K562 (cell line): Measurements from ENCODE around the gene MAP1LC3B. TPM values are rescaled to one million over a fixed set of nuclear protein-coding genes. Genes with fewer than 3 reads are reported as not detected.

ENCODE experiments used
- ATAC-seq: fragments of 200-7000 bp; cut with Tn5 transposase; 3 replicates; pipeline ENCODE4 v1.9.1; 2020; ENCODE audit warnings: moderate library complexity
- BruUV-seq: library from RNA; stranded (reverse); fragments of 400-500 nt; replicated peaks from 2 replicates; lab custom pipeline; 2021; lab: Mats Ljungman, UMichigan
- CTCF ChIA-PET: fragments of 300-600 bp; formaldehyde crosslinking; extraction: SDS; loops from one replicate; lab custom pipeline; 2021; ENCODE audit warnings: low intra/inter-chr PET ratio; lab: Yijun Ruan, JAX
- POLR2A ChIA-PET: fragments of 300-600, 350-650 bp; sonication (Branson Sonifier 250); formaldehyde crosslinking; extraction: SDS; loops from one replicate; lab custom pipeline; 2021; ENCODE audit warnings: antibody characterized with exemption, inconsistent platforms; lab: Yijun Ruan, JAX
- DNase-seq, 4 experiments: peaks; one replicate each; pipeline versions ENCODE4 v3.0.0 to v3.0.0-alpha.2; 2011 to 2018; ENCODE audit warnings: low spot score in 3 of 4, mixed read lengths in 3 of 4; ENCODE audit errors: extremely low read depth in 1 of 4
- FAIRE-seq: peaks from 2 replicates; lab custom pipeline; 2011; peaks lifted over from hg19 to GRCh38; lab: Jason Lieb, UNC
- H2AFZ ChIP-seq: 2 replicates; pipeline ENCODE4 v1.6.0; 2011; ENCODE audit warnings: low read depth, low read length, control low read depth, inconsistent platforms
- H3K27ac ChIP-seq: fragments of 200-600 bp; 3 replicates; pipeline ENCODE4 v1.8.0; 2011; ENCODE audit warnings: low read depth, mild to moderate bottlenecking, control low read depth, inconsistent platforms, low read length, moderate library complexity, mixed read lengths; ENCODE audit errors: extremely low read depth
- H3K27me3 ChIP-seq, 2 experiments: fragments of 300-600 bp in 1 of 2; 2 replicates in 1 of 2; 3 replicates in 1 of 2; pipeline versions ENCODE4 v1.6.0 to v1.8.0; 2011; ENCODE audit warnings: inconsistent platforms in 2 of 2, low read length in 2 of 2, mild to moderate bottlenecking in 1 of 2, mixed read lengths in 1 of 2, moderate library complexity in 1 of 2; ENCODE audit not compliant: control insufficient read depth in 2 of 2, insufficient read depth in 2 of 2
- H3K36me3 ChIP-seq: fragments of 300-600 bp; 3 replicates; pipeline ENCODE4 v1.8.0; 2011; ENCODE audit warnings: mild to moderate bottlenecking, low read length, inconsistent platforms; ENCODE audit not compliant: control insufficient read depth, insufficient read depth
- H3K4me1 ChIP-seq, 2 experiments: fragments of 200-600 bp in 1 of 2; replicated peaks in 1 of 2; 2 replicates in 1 of 2; 3 replicates in 1 of 2; pipeline versions ENCODE4 v1.5.1 to v1.8.0; 2011; ENCODE audit warnings: inconsistent platforms in 2 of 2, low read length in 2 of 2, mild to moderate bottlenecking in 1 of 2, mixed read lengths in 1 of 2, moderate library complexity in 1 of 2; ENCODE audit not compliant: control insufficient read depth in 2 of 2, insufficient read depth in 2 of 2
- H3K4me2 ChIP-seq: 2 replicates; pipeline ENCODE4 v1.6.1; 2011; ENCODE audit warnings: low read length, control low read depth, inconsistent platforms, mixed read lengths; ENCODE audit not compliant: insufficient read depth
- H3K4me3 ChIP-seq: fragments of 200-600 bp; sonication (generic), shearing (Covaris generic); 2 replicates; pipeline ENCODE4 v1.5.1; 2016; ENCODE audit warnings: control low read depth, inconsistent platforms
- H3K79me2 ChIP-seq: fragments of 200-600 bp; 3 replicates; pipeline ENCODE4 v1.8.0; 2011; ENCODE audit warnings: low read length, inconsistent platforms; ENCODE audit not compliant: control insufficient read depth, insufficient read depth
- H3K9ac ChIP-seq, 2 experiments: 2 replicates each; pipeline versions ENCODE4 v1.6.0 to v1.6.1; 2011; ENCODE audit warnings: low read depth in 2 of 2, low read length in 2 of 2, control low read depth in 1 of 2, inconsistent platforms in 1 of 2, mild to moderate bottlenecking in 1 of 2, mixed read lengths in 1 of 2; ENCODE audit not compliant: insufficient read depth in 1 of 2
- H3K9me1 ChIP-seq: one replicate; pipeline ENCODE4 v1.6.0; 2011; ENCODE audit warnings: inconsistent platforms, mild to moderate bottlenecking, low read length, moderate library complexity; ENCODE audit not compliant: control insufficient read depth, insufficient read depth
- H3K9me3 ChIP-seq: replicated peaks from 2 replicates; pipeline ENCODE4 v1.5.1; 2011; ENCODE audit warnings: low read depth, low read length, inconsistent platforms; ENCODE audit not compliant: control insufficient read depth, insufficient read depth
- H4K20me1 ChIP-seq: replicated peaks from 2 replicates; pipeline ENCODE4 v1.6.1; 2011; ENCODE audit warnings: low read length, inconsistent platforms, mixed read lengths; ENCODE audit not compliant: control insufficient read depth, insufficient read depth
- BCL6 ChIP-seq: fragments of 250-450 bp; sonication (Bioruptor Pico); IDR thresholded peaks from 2 replicates; pipeline ENCODE4 v1.4.0; 2020
- CBFA2T2 ChIP-seq: fragments of 450-650 bp; conservative IDR thresholded peaks from 2 replicates; pipeline ENCODE4 v1.6.1; 2017; ENCODE audit warnings: mild to moderate bottlenecking
- CEBPG ChIP-seq, 3 experiments: fragments of 200-800 bp in 1 of 3; sonication (Bioruptor generic) in 1 of 3; sonication (generic) in 1 of 3; formaldehyde crosslinking in 1 of 3; IDR thresholded peaks in 2 of 3; conservative IDR thresholded peaks in 1 of 3; 2 replicates each; pipeline versions ENCODE4 v1.6.1 to v1.8.0; 2016 to 2022; ENCODE audit warnings: missing compliant biosample characterization in 2 of 3, missing genetic modification characterization in 2 of 3, mild to moderate bottlenecking in 1 of 3, missing genetic modification reagents in 1 of 3
- DMBX1 ChIP-seq: fragments of 250-450 bp; sonication (Bioruptor Pico); IDR thresholded peaks from 2 replicates; pipeline ENCODE4 v1.8.0; 2022; ENCODE audit warnings: inconsistent platforms, mild to moderate bottlenecking, moderate library complexity, borderline replicate concordance
- EP300 ChIP-seq: IDR thresholded peaks from 2 replicates; pipeline ENCODE4 v1.6.1; 2012; ENCODE audit warnings: low read length, improper control_type of control experiment
- ETS2 ChIP-seq: IDR thresholded peaks from 2 replicates; pipeline ENCODE4 v1.6.1; 2016; ENCODE audit warnings: borderline replicate concordance, missing genetic modification characterization, mild to moderate bottlenecking, moderate library complexity, missing compliant biosample characterization; ENCODE audit not compliant: poor library complexity, severe bottlenecking
- SAP30 ChIP-seq: fragments of 200-600 bp; sonication (generic); IDR thresholded peaks from 2 replicates; pipeline ENCODE4 v1.6.1; 2012; ENCODE audit warnings: borderline replicate concordance, low read depth, mild to moderate bottlenecking, moderate library complexity, low read length, control low read depth, inconsistent platforms; ENCODE audit not compliant: insufficient read depth, poor library complexity, severe bottlenecking
- SNRNP70 ChIP-seq: fragments of 200-400 bp; formaldehyde crosslinking; optimal IDR thresholded peaks from 2 replicates; pipeline ENCODE3; 2017; ENCODE audit warnings: low read depth, low read length
- SRSF3 ChIP-seq: fragments of 200-400 bp; formaldehyde crosslinking; IDR thresholded peaks from 2 replicates; pipeline ENCODE4 v1.6.1; 2016; ENCODE audit warnings: mild to moderate bottlenecking, low read length, moderate library complexity; ENCODE audit not compliant: insufficient read depth
- WGBS: fragments of 100-300 bp; shearing (Covaris generic); methylation state at CpG from one replicate; pipeline ENCODE4 v1.1.6; 2016; ENCODE audit warnings: low coverage, mixed read lengths; ENCODE audit not compliant: insufficient coverage; ENCODE audit errors: missing lambda C conversion rate; 5-methylcytosine and 5-hydroxymethylcytosine counted together
- in situ Hi-C: fragments of 300-500 bp; cut with MboI; formaldehyde crosslinking; loops from 4 replicates; pipeline ENCODE4 v1.15.0; 2018; ENCODE audit warnings: inconsistent platforms, mixed read lengths
- intact Hi-C: fragments of 100-400 bp; cut with micrococcal nuclease; formaldehyde crosslinking; loops from 2 replicates; pipeline ENCODE4 v1.14.2; 2022
- polyA plus RNA-seq, 8 experiments: library from polyadenylated mRNA; depleted of rRNA in 4 of 8; stranded (reverse) in 5 of 8; unstranded in 3 of 8; fragments of >200 nt; fragmentation: Nextera tagmentation in 2 of 8; fragmentation: Illumina TruSeq in 1 of 8; extraction: Ambion mirVana in 2 of 8; extraction: Trizol in 1 of 8; gene quantifications; 2 replicates each; pipeline versions ENCODE4 v1.2.1 to v1.2.3, GENCODE V29; 2011 to 2014; ENCODE audit warnings: inconsistent platforms in 1 of 8, missing spikeins in 1 of 8
- total RNA-seq, 7 experiments: library from RNA; depleted of rRNA in 6 of 7; stranded (reverse); fragments of >200 nt in 6 of 7; fragmentation: Illumina TruSeq in 2 of 7; extraction: Trizol in 2 of 7; gene quantifications; 2 replicates each; pipeline versions ENCODE4 v1.2.1 to v1.2.3, GENCODE V29; 2011 to 2021; ENCODE audit warnings: low replicate concordance in 1 of 7
- TF ChIP-seq, protein P1 (sequence below): IDR thresholded peaks from 2 replicates; pipeline ENCODE4 v1.6.1; 2011; ENCODE audit warnings: borderline replicate concordance, low read depth, mild to moderate bottlenecking, moderate library complexity, low read length; ENCODE audit not compliant: insufficient read depth, poor library complexity, severe bottlenecking
- TF ChIP-seq, protein P2 (sequence below), 2 experiments: fragments of 450-650 bp in 1 of 2; sonication (generic) in 1 of 2; formaldehyde crosslinking in 1 of 2; IDR thresholded peaks in 1 of 2; conservative IDR thresholded peaks in 1 of 2; 2 replicates each; pipeline versions ENCODE4 v1.6.1 to v1.8.1; 2016 to 2023; ENCODE audit warnings: mild to moderate bottlenecking in 2 of 2, moderate library complexity in 2 of 2, inconsistent platforms in 1 of 2, missing genetic modification reagents in 1 of 2
- TF ChIP-seq, protein P3 (sequence below), 2 experiments: fragments of 450-650 bp in 1 of 2; IDR thresholded peaks; 2 replicates each; pipeline ENCODE4 v1.6.1; 2011 to 2017; ENCODE audit warnings: low read depth in 2 of 2, antibody characterized with exemption in 1 of 2, borderline replicate concordance in 1 of 2, low read length in 1 of 2, mild to moderate bottlenecking in 1 of 2, mixed read lengths in 1 of 2; ENCODE audit not compliant: control insufficient read depth in 1 of 2

MAP1LC3B gene
- total and polyA plus RNA-seq, 9 of the 15 experiments (the other 6 are each of a cell fraction or from before 2014, with no cell fraction given), result 16.0 to 81.5 (median 36.7) TPM

DNA sequence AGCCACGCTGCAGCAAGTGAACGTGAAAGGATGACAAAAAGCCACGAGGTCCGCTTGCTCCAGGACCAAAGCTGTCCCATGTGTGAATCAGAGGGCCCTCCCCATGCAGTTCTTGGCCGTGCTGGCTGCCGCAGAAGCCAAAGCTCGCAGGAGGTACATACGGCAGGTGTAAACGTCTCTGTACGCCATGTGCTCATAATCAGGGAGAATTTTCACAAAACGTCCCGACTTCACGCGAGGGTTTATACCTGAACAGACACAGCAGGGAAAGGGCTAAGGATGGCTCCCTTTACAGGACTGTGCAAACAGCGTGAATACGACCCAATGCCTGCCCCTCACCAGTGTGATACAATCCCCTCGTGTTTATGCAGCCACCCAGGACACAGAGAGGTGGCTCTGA is 33.9 kb upstream of the MAP1LC3B start (continued):
- TF ChIP-seq, protein P1, sequence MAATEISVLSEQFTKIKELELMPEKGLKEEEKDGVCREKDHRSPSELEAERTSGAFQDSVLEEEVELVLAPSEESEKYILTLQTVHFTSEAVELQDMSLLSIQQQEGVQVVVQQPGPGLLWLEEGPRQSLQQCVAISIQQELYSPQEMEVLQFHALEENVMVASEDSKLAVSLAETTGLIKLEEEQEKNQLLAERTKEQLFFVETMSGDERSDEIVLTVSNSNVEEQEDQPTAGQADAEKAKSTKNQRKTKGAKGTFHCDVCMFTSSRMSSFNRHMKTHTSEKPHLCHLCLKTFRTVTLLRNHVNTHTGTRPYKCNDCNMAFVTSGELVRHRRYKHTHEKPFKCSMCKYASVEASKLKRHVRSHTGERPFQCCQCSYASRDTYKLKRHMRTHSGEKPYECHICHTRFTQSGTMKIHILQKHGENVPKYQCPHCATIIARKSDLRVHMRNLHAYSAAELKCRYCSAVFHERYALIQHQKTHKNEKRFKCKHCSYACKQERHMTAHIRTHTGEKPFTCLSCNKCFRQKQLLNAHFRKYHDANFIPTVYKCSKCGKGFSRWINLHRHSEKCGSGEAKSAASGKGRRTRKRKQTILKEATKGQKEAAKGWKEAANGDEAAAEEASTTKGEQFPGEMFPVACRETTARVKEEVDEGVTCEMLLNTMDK, result no peak

DNA sequence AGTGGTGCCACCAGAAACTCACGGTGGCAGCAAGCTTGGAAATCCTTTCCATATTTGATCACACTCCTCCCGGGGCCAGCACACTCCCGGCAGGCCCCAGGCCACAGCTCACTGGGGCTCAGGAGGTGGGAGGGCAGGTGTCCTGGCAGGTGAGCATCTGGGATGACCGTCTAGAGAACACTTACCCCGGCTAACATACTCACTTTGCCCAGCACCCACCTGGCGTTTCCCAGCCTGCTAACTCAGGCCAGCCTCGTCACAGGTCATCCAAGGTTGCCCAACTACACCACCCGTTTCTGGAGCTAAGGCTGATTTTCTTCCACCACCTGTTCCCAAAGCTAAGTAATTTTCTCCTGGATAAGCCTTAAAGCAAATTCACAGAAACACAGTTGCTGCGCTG is 33.4 kb upstream of the MAP1LC3B start:
- H3K27ac ChIP-seq, result no peak overlapping the region
- DNase-seq, result no peak
- 90% methylated on average over 9 of the region's 9 CpGs for WGBS
- no peak for FAIRE-seq
- no peak for ATAC-seq
- in situ Hi-C loops, result no loop called here
- no peak overlapping the region for H3K9ac ChIP-seq
- intact Hi-C loops, result no loop called here
- no peaks in the 10 kb centered on the region for H3K9me1 ChIP-seq
- no peaks in the 10 kb centered on the region for H3K9me3 ChIP-seq
- ChIA-PET POLR2A (interaction anchor here (1.6 to 1.8 kb wide), 2 partner anchors 9 to 11 kb away, joined by 4 to 6 read pairs; no protein-coding TSS in a partner anchor), CTCF (no interaction called here)
- peaks cover 7% of the 10 kb centered on the region for H4K20me1 ChIP-seq
- no peaks in the 10 kb centered on the region for H3K27me3 ChIP-seq
- H3K4me3 ChIP-seq, result no peak overlapping the region
- H3K4me1 ChIP-seq, result peaks cover 4 to 5% of the 10 kb centered on the region in 2 experiments
- H2AFZ ChIP-seq, result no peak overlapping the region
- no peak overlapping the region for H3K4me2 ChIP-seq
- peaks cover 15% of the 10 kb centered on the region for H3K79me2 ChIP-seq
- no TSS peak for BruUV-seq
- H3K36me3 ChIP-seq, result peaks cover 67% of the 10 kb centered on the region; the same call in 2 of the 3 replicates
- no peak for TF ChIP-seq CEBPG (CRISPR knock-in tag; IDR thresholded peaks at IDR 0.05)
- no peak for TF ChIP-seq CEBPG (tag; conservative IDR thresholded peaks at IDR 0.05 in 1 of 2, IDR thresholded peaks at IDR 0.05 in 1 of 2)
- TF ChIP-seq SAP30, result no peak
- TF ChIP-seq BCL6 (CRISPR knock-in tag), result no peak
- no peak for TF ChIP-seq DMBX1 (CRISPR knock-in tag)
- no peak for TF ChIP-seq SRSF3
- no peak for TF ChIP-seq ETS2 (tag)
- TF ChIP-seq CBFA2T2, result no peak
- TF ChIP-seq, protein P2, sequence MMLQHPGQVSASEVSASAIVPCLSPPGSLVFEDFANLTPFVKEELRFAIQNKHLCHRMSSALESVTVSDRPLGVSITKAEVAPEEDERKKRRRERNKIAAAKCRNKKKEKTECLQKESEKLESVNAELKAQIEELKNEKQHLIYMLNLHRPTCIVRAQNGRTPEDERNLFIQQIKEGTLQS (IDR thresholded peaks at IDR 0.05), result no peak
- TF ChIP-seq, protein P2 (CRISPR knock-in tag; conservative IDR thresholded peaks at IDR 0.05), result no peak
- TF ChIP-seq, protein P3, sequence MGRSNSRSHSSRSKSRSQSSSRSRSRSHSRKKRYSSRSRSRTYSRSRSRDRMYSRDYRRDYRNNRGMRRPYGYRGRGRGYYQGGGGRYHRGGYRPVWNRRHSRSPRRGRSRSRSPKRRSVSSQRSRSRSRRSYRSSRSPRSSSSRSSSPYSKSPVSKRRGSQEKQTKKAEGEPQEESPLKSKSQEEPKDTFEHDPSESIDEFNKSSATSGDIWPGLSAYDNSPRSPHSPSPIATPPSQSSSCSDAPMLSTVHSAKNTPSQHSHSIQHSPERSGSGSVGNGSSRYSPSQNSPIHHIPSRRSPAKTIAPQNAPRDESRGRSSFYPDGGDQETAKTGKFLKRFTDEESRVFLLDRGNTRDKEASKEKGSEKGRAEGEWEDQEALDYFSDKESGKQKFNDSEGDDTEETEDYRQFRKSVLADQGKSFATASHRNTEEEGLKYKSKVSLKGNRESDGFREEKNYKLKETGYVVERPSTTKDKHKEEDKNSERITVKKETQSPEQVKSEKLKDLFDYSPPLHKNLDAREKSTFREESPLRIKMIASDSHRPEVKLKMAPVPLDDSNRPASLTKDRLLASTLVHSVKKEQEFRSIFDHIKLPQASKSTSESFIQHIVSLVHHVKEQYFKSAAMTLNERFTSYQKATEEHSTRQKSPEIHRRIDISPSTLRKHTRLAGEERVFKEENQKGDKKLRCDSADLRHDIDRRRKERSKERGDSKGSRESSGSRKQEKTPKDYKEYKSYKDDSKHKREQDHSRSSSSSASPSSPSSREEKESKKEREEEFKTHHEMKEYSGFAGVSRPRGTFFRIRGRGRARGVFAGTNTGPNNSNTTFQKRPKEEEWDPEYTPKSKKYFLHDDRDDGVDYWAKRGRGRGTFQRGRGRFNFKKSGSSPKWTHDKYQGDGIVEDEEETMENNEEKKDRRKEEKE (IDR thresholded peaks at IDR 0.05; ENCODE audit: borderline replicate concordance in 1 of 2, control insufficient read depth in 1 of 2, low read depth in 2 of 2, low read length in 1 of 2), result no peak
- TF ChIP-seq EP300, result no peak
- no peak for TF ChIP-seq SNRNP70
